Activated CD8-positive, alpha-beta T cell treated with anti-CD3 and anti-CD28 coated beads, Interleukin-2, amount 10 ng/mL, durations not matched to agents 7 days and 5 days (primary cell): ENCODE results near the gene MACROD2. TPM values are rescaled to one million over a fixed set of nuclear protein-coding genes. Genes with fewer than 3 reads are reported as not detected.

Experiments used
- ATAC-seq: fragments of 150-1000 bp; cut with Tn5 transposase; one replicate; pipeline ENCODE4 v1.10.0; 2021; ENCODE audit warnings: moderate library complexity
- CTCF ChIA-PET: fragments of 350-600 bp; sonication (Branson Sonifier 250); formaldehyde crosslinking; loops from one replicate; lab custom pipeline; 2021; ENCODE audit warnings: antibody characterized with exemption; lab: Charles Lee
- POLR2A ChIA-PET: fragments of 350-600 bp; sonication (Branson Sonifier 250); formaldehyde crosslinking; loops from one replicate; lab custom pipeline; 2021; ENCODE audit warnings: antibody characterized with exemption; lab: Charles Lee
- DNase-seq: peaks from one replicate; pipeline ENCODE4 v3.0.0-alpha.2; 2020
- H3K27ac Mint-ChIP-seq: one replicate; pipeline ENCODE4 v1.8.0; 2021; ENCODE audit warnings: mild to moderate bottlenecking, mixed read lengths
- H3K27me3 Mint-ChIP-seq: one replicate; pipeline ENCODE4 v1.8.0; 2021; ENCODE audit warnings: low read depth, mixed read lengths
- H3K36me3 Mint-ChIP-seq: one replicate; pipeline ENCODE4 v1.8.0; 2021; ENCODE audit warnings: low read depth, mixed read lengths
- H3K4me1 Mint-ChIP-seq: one replicate; pipeline ENCODE4 v1.8.0; 2021; ENCODE audit warnings: low read depth, mixed read lengths
- H3K4me3 Mint-ChIP-seq: one replicate; pipeline ENCODE4 v1.8.0; 2021; ENCODE audit warnings: mild to moderate bottlenecking, mixed read lengths
- H3K9me3 Mint-ChIP-seq: one replicate; pipeline ENCODE4 v1.8.0; 2022; ENCODE audit warnings: mixed read lengths; ENCODE audit not compliant: insufficient read depth
- total RNA-seq, 2 experiments: library from RNA; stranded (reverse); gene quantifications; one replicate each; pipeline ENCODE4 v1.2.3, GENCODE V29; 2021

MACROD2 gene
- total RNA-seq, 2 experiments from 2014 or later = 0.08 TPM; not detected in 1

DNA sequence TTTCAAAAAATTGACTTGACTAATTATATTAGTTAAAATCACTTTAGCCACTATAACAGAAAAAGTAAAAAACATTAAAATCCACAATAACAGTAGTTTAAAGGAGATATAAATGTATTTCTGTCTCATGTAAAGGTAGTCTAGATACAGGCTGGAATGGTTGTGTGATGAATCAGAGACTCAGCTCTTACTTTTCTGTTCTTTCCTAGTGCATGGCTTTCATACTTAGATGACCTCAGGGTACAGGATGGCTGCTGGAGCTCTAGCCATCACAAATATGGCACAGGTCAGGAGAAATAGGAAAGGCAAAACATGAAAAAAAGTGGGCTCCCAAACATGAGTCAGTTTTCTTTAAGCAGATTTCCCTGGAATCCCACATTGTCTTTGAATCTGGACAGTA lies 499.8 kb downstream of the MACROD2 start:
- Mint-ChIP-seq H3K9me3 (peaks cover 7% of the 10 kb centered on the region), H3K4me1 (no peaks in the 10 kb centered on the region), H3K36me3 (no peaks in the 10 kb centered on the region), H3K4me3 (no peak overlapping the region), H3K27ac (no peak overlapping the region), H3K27me3 (no peaks in the 10 kb centered on the region)
- ATAC-seq (no peak), DNase-seq (no peak)
- ChIA-PET POLR2A (no interaction called here), CTCF (no interaction called here)

DNA sequence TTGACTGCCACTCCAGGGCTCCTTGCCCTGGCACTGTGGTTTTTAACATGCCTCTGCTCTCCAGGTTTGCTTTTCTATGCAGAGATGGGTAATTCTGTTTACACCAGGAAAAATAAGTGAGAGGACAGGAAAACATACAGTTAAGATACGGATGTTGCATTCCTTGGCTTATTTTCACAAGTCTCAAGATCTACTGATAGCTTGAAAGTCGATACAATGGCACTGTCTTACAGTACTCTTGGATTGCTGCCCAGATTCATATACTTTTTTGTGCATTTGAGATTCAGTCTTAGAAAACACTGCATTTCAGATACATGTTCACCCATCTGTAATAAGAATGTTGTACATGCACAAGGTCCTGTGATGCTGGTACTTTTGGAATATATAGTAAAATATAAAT lies 501.7 kb downstream of the MACROD2 start:
- H3K4me3 Mint-ChIP-seq = no peak overlapping the region
- CTCF ChIA-PET = no interaction called here
- POLR2A ChIA-PET = no interaction called here
- H3K9me3 Mint-ChIP-seq = peaks cover 7% of the 10 kb centered on the region
- no peaks in the 10 kb centered on the region for H3K27me3 Mint-ChIP-seq
- DNase-seq (no peak), ATAC-seq (no peak)
- H3K27ac Mint-ChIP-seq = no peak overlapping the region
- no peaks in the 10 kb centered on the region for H3K36me3 Mint-ChIP-seq
- H3K4me1 Mint-ChIP-seq = no peaks in the 10 kb centered on the region

DNA sequence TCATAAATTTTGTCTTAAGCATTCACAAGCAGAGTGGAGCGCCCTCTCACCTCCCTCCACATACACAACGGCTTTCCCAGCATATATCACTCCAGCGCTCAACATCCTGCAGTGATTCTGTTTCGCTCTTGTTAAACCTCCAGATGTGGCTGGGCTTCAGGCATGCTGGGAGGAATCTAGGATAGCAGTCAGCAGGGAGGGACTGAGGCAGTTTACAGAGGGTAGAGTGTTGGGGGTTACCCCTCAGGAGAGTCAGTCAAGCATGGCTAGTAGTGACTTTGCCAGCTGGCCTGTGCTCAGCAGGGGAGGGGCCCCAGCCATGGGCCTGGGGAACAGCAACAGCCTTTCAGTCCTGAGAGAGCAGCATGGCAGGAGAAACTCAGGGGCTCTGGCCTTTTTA lies 503.5 kb downstream of the MACROD2 start:
- H3K27me3 Mint-ChIP-seq = no peaks in the 10 kb centered on the region
- H3K36me3 Mint-ChIP-seq = no peaks in the 10 kb centered on the region
- no peak overlapping the region for H3K4me3 Mint-ChIP-seq
- DNase-seq (no peak), ATAC-seq (no peak)
- no peak overlapping the region for H3K27ac Mint-ChIP-seq
- CTCF ChIA-PET = no interaction called here
- peaks cover 4% of the 10 kb centered on the region for H3K9me3 Mint-ChIP-seq
- no peaks in the 10 kb centered on the region for H3K4me1 Mint-ChIP-seq
- POLR2A ChIA-PET = no interaction called here

DNA sequence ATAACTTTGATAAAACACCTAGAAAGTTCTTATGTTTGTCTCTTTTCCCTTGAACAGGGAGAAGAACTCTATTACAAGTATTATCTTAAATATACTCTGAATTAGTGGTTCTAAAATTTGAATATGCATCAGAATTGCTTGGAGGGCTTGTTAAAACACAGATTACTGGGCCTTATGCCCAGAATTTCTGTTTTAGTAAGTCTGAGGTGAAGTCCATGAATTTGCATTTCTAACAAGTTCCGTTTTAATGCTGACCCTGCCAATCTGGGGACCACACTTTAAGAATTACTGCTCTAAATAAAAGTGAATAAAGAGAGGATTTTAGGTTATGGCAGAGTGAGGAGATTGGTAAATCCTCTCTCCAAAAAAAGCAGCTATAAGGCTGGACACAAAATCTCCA lies 510.2 kb downstream of the MACROD2 start:
- POLR2A ChIA-PET = no interaction called here
- Mint-ChIP-seq H3K4me1 (no peaks in the 10 kb centered on the region), H3K27me3 (no peaks in the 10 kb centered on the region), H3K36me3 (no peaks in the 10 kb centered on the region), H3K27ac (no peak overlapping the region), H3K9me3 (no peaks in the 10 kb centered on the region), H3K4me3 (no peak overlapping the region)
- no peak for DNase-seq
- CTCF ChIA-PET = no interaction called here
- no peak for ATAC-seq

DNA sequence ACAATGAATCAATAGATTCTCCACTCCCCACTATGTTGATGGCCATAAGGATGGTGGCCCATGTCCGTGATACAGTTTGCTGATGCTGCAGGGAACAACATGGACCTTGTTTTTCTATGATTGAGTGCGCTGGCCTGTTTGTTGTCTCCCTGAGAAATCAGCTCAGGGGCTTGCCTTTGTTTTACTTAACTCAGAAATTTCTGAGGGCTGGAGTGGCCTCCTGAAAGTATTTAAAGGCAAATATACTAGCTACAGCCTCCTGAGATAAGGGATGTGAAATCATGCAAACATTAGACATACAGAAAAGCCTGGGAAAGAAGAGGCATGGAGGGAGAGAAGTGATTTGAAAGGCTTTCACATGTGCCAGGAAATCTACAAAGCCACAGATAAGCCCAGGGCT lies 512.4 kb downstream of the MACROD2 start:
- Mint-ChIP-seq H3K4me3 (no peak overlapping the region), H3K27me3 (no peaks in the 10 kb centered on the region), H3K27ac (no peak overlapping the region), H3K36me3 (no peaks in the 10 kb centered on the region), H3K9me3 (no peaks in the 10 kb centered on the region), H3K4me1 (no peaks in the 10 kb centered on the region)
- ChIA-PET CTCF (no interaction called here), POLR2A (no interaction called here)
- DNase-seq = no peak
- ATAC-seq = no peak

DNA sequence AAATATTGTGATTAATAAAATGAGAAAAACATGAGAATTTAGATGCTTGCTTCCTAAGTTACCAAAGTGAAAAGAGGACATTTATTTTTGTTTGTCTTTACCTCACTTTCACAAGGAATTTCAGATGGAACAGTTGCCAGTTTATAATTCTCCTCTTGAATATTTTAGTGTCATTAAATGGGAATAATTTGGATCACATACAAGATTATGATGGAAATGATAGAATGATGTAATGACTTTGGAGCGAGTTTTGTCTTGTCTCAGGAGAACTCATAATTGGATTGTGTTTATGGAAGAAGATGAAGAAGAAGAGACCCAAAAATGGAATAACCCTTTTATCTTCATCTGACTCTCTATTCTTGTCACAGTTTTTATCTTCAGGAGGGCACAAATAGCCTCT lies 515.0 kb downstream of the MACROD2 start:
- no peaks in the 10 kb centered on the region for H3K4me1 Mint-ChIP-seq
- no peak overlapping the region for H3K27ac Mint-ChIP-seq
- ChIA-PET CTCF (no interaction called here), POLR2A (no interaction called here)
- no peaks in the 10 kb centered on the region for H3K36me3 Mint-ChIP-seq
- H3K27me3 Mint-ChIP-seq = no peaks in the 10 kb centered on the region
- no peak overlapping the region for H3K4me3 Mint-ChIP-seq
- no peaks in the 10 kb centered on the region for H3K9me3 Mint-ChIP-seq
- no peak for DNase-seq
- ATAC-seq = no peak

DNA sequence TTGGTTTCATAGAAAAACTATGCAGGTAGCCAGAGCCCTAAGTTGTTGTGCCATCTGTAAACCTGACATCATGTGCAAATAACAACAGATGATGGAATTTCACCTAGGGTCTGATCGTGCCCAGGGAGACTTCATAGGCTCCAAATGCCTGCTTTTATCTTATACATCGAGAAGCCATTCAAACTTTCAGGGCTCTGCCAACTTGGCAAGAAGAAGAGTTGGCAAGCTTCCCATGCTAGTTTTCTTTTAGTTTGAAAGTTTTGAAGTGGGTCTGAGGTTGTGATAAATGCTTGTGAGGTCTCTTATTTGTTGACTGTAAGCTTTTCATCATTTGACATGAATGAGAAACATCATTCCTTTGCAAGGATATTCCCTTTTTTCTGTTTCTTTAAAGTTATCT lies 517.5 kb downstream of the MACROD2 start:
- no peak overlapping the region for H3K4me3 Mint-ChIP-seq
- no peaks in the 10 kb centered on the region for H3K4me1 Mint-ChIP-seq
- no peak overlapping the region for H3K27ac Mint-ChIP-seq
- DNase-seq = no peak
- ChIA-PET CTCF (no interaction called here), POLR2A (no interaction called here)
- H3K27me3 Mint-ChIP-seq = no peaks in the 10 kb centered on the region
- no peaks in the 10 kb centered on the region for H3K9me3 Mint-ChIP-seq
- no peaks in the 10 kb centered on the region for H3K36me3 Mint-ChIP-seq
- ATAC-seq = no peak

DNA sequence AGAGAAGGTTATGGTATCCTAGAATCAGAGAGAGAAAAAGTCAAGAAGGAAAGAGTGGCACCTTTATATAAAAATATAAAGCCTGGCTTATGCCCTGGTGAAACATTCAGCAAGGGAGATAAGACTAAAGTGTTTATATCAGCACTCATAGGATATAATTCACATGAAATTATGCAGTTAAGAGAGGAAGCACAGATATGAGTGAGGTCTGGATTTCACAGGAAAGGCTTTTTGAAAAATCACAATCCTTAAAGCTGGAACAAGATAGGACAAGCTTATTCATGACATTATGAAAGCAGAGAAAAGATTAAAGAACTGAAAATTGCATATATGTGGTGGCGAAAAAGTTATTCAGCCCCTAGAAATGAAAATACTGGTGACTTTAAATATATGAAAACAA lies 523.3 kb downstream of the MACROD2 start:
- peaks cover 7% of the 10 kb centered on the region for H3K9me3 Mint-ChIP-seq
- ATAC-seq (no peak), DNase-seq (no peak)
- H3K4me1 Mint-ChIP-seq = no peaks in the 10 kb centered on the region
- H3K4me3 Mint-ChIP-seq = no peak overlapping the region
- H3K27me3 Mint-ChIP-seq = no peaks in the 10 kb centered on the region
- no peaks in the 10 kb centered on the region for H3K36me3 Mint-ChIP-seq
- H3K27ac Mint-ChIP-seq = no peak overlapping the region
- POLR2A ChIA-PET = no interaction called here
- CTCF ChIA-PET = no interaction called here

DNA sequence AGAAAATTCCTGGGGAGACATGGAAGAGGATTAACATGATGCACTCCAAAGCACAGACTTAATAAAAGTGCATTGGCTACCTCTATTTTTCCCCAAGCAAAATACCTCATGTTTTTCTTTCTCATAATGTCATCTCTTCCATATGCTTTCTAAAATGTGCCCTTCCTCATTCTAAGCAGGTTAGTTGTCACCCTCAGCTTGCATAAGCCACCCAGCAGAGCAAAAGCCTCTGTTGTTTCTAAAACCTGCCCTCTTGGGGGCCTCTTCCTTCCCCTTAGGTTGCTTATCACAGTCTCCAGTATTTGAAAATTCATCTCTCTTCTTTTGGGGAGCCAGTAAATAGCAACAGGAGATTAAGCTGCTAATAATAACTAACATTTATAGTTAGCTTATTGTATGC lies 525.7 kb downstream of the MACROD2 start:
- DNase-seq (no peak), ATAC-seq (no peak)
- H3K4me3 Mint-ChIP-seq = no peak overlapping the region
- H3K9me3 Mint-ChIP-seq = peaks cover 7% of the 10 kb centered on the region
- H3K27me3 Mint-ChIP-seq = no peaks in the 10 kb centered on the region
- no peak overlapping the region for H3K27ac Mint-ChIP-seq
- CTCF ChIA-PET = no interaction called here
- no peaks in the 10 kb centered on the region for H3K4me1 Mint-ChIP-seq
- no peaks in the 10 kb centered on the region for H3K36me3 Mint-ChIP-seq
- POLR2A ChIA-PET = no interaction called here

DNA sequence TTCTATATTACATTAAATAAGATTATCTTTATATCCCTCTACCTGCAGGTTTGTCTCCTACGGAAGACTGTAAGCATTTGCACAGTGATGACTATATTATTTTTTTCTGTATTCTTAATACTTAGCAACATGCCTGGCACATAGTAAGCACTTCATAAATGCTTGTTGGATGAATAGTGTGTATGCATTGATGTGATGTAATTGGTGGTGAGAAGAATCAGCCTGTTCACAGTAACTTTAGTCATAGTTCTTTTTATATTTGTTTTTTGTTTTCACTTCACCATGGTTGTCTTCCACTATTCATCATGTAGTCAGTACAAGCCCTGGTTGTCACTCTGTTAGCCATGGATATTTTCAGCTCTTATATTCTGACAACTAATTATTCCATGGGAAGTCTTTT lies 526.1 kb downstream of the MACROD2 start:
- Mint-ChIP-seq H3K9me3 (peaks cover 7% of the 10 kb centered on the region), H3K27me3 (no peaks in the 10 kb centered on the region), H3K4me3 (no peak overlapping the region), H3K36me3 (no peaks in the 10 kb centered on the region), H3K27ac (no peak overlapping the region), H3K4me1 (no peaks in the 10 kb centered on the region)
- CTCF ChIA-PET = no interaction called here
- ATAC-seq (no peak), DNase-seq (no peak)
- POLR2A ChIA-PET = no interaction called here

DNA sequence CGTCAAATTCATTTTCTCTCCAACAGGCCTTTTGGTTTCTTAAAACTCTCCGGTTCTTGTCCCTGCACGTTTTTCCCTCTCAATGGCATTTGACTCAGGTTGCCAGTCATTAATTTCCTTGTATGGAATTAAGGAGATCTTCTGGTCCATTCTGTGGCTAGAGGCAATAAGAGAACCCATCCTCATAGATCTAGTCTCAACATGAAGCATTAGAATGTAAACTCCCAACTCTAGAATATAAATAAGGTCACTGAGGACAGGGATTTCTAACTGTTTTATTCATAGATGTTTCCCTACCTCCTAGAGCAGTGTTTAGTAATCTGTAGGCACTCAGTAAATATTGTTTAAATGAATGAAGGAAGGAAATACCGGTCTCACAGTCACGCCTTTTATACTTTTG lies 527.3 kb downstream of the MACROD2 start:
- no peaks in the 10 kb centered on the region for H3K36me3 Mint-ChIP-seq
- peaks cover 7% of the 10 kb centered on the region for H3K9me3 Mint-ChIP-seq
- DNase-seq = no peak
- ATAC-seq = no peak
- POLR2A ChIA-PET = no interaction called here
- H3K27me3 Mint-ChIP-seq = no peaks in the 10 kb centered on the region
- H3K27ac Mint-ChIP-seq = no peak overlapping the region
- H3K4me3 Mint-ChIP-seq = no peak overlapping the region
- CTCF ChIA-PET = no interaction called here
- H3K4me1 Mint-ChIP-seq = no peaks in the 10 kb centered on the region

DNA sequence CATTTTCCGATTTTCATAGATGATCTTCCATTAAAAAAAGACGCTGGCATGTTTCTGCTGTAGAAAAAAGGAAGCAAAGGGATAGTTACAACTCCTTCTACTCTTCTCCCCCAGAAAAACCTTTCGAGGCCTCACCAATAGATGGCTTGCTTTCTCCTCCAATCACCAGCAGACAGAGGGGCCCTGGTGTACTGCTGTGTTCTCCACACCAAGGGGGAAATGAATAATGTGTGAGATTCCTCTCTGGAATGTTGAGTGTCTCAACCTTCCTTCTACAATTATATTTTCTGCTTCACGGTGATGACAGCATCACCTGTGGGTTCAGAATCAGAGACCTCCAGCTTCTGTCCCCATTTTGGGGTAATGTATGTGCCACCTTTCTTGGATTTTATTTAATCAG lies 527.8 kb downstream of the MACROD2 start:
- H3K36me3 Mint-ChIP-seq = no peaks in the 10 kb centered on the region
- ATAC-seq (no peak), DNase-seq (no peak)
- no peaks in the 10 kb centered on the region for H3K4me1 Mint-ChIP-seq
- H3K27me3 Mint-ChIP-seq = no peaks in the 10 kb centered on the region
- ChIA-PET CTCF (no interaction called here), POLR2A (interaction anchor here (0.6 kb wide), 1 partner anchor 728 kb away, joined by 3 read pairs; no protein-coding TSS in a partner anchor)
- H3K9me3 Mint-ChIP-seq = peaks cover 7% of the 10 kb centered on the region
- H3K4me3 Mint-ChIP-seq = no peak overlapping the region
- H3K27ac Mint-ChIP-seq = no peak overlapping the region

DNA sequence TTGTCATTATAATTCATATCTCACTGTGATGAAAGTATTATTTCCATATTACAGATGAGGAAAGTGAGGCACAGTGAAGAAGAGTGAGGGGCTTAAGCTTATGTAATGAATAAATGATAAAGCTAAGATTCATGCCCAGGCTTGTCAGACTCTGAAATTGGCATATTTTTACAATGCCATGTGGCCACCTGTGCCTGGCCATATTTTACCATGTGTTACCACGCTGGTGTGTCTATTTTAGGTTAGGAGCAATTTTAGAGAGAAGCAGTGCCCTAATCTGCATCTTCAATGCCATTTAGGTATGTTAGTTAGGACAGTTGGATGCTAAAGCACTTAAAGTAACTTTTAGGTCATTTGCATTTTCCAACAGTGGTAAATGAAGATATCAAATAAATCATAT lies 530.1 kb downstream of the MACROD2 start:
- CTCF ChIA-PET = no interaction called here
- Mint-ChIP-seq H3K27ac (no peak overlapping the region), H3K36me3 (no peaks in the 10 kb centered on the region), H3K9me3 (peaks cover 13% of the 10 kb centered on the region), H3K4me3 (no peak overlapping the region), H3K4me1 (no peaks in the 10 kb centered on the region), H3K27me3 (no peaks in the 10 kb centered on the region)
- no peak for ATAC-seq
- POLR2A ChIA-PET = no interaction called here
- no peak for DNase-seq
